Nephron (organoid): ENCODE results near the gene PTPRG.

ENCODE experiments used
- H3K27ac Mint-ChIP-seq, 3 experiments: 2 replicates each; pipeline ENCODE4 v1.8.0; 2020; ENCODE audit warnings: mixed read lengths in 3 of 3, mild to moderate bottlenecking in 2 of 3, moderate library complexity in 1 of 3
- H3K27me3 Mint-ChIP-seq: 2 replicates; pipeline ENCODE4 v1.8.0; 2021; ENCODE audit warnings: low read depth, mild to moderate bottlenecking, moderate library complexity, mixed read lengths
- H3K36me3 Mint-ChIP-seq: 2 replicates; pipeline ENCODE4 v1.8.0; 2020; ENCODE audit warnings: low read depth, mixed read lengths
- H3K4me1 Mint-ChIP-seq: 2 replicates; pipeline ENCODE4 v1.8.0; 2020; ENCODE audit warnings: mixed read lengths
- H3K4me3 Mint-ChIP-seq, 3 experiments: 2 replicates each; pipeline ENCODE4 v1.8.0; 2020; ENCODE audit warnings: mild to moderate bottlenecking in 3 of 3, mixed read lengths in 3 of 3, moderate library complexity in 2 of 3
- H3K9me3 Mint-ChIP-seq: 2 replicates; pipeline ENCODE4 v1.8.0; 2020; ENCODE audit warnings: mixed read lengths
- CTCF ChIP-seq, 3 experiments: fragments of 200-600 bp; sonication (generic); IDR thresholded peaks; one replicate each; pipeline ENCODE4 v1.5.0; 2021; ENCODE audit warnings: antibody characterized with exemption in 3 of 3; ENCODE audit not compliant: unreplicated experiment in 3 of 3

Gene PTPRG

GRCh38 chr3:61780455-61781228, 219.3 kb downstream of the PTPRG start:
- H3K4me1 Mint-ChIP-seq: peaks cover 17% of the 10 kb centered on the region
- TF ChIP-seq CTCF (IDR thresholded peaks at IDR 0.05; ENCODE audit: unreplicated experiment in 3 of 3): no peak
- H3K9me3 Mint-ChIP-seq: no peaks in the 10 kb centered on the region
- no peaks in the 10 kb centered on the region for H3K27me3 Mint-ChIP-seq
- no peak overlapping the region for H3K4me3 Mint-ChIP-seq
- H3K36me3 Mint-ChIP-seq: no peaks in the 10 kb centered on the region
- H3K27ac Mint-ChIP-seq: no peak overlapping the region

DNA sequence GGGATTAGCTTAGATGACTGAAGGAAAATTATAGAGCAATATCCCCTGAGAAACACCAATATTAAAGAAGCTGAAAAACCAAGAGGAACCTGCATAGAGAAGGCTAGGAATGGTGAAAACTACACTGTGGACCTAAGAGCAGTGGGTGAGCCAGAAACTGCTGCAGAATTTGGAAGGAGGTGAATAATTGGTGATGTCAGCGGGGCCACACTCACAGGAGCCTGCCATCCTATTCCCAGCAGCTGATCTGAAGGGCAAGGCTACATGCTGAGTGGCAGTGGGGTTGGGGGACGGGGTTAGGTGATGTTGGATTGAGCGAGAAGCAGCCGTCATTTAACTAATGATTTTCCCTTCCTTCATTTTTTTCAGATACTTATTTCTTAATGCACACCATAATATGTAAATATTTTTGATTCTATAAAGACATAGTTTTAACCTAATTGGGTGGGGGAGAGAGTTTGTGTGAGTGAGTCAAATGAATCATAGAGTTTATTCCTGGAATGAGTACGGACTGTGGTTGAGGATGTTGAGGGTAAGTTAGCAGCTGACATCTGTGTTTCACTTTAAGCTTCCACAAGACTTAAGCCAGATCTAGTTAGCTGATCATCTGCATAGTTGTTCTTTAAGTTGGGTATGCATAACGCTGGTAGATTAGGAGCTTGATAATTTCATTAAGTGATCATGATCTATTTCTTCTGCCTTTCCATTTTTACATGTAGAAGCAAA, 222.8 kb downstream of the PTPRG start:
- H3K4me1 Mint-ChIP-seq: peaks cover 3% of the 10 kb centered on the region
- H3K36me3 Mint-ChIP-seq: peaks cover 8% of the 10 kb centered on the region
- H3K9me3 Mint-ChIP-seq: peaks cover 2% of the 10 kb centered on the region
- TF ChIP-seq CTCF (IDR thresholded peaks at IDR 0.05; ENCODE audit: unreplicated experiment in 3 of 3): no peak
- no peak overlapping the region for H3K27ac Mint-ChIP-seq
- H3K27me3 Mint-ChIP-seq: no peaks in the 10 kb centered on the region
- H3K4me3 Mint-ChIP-seq: no peak overlapping the region

DNA sequence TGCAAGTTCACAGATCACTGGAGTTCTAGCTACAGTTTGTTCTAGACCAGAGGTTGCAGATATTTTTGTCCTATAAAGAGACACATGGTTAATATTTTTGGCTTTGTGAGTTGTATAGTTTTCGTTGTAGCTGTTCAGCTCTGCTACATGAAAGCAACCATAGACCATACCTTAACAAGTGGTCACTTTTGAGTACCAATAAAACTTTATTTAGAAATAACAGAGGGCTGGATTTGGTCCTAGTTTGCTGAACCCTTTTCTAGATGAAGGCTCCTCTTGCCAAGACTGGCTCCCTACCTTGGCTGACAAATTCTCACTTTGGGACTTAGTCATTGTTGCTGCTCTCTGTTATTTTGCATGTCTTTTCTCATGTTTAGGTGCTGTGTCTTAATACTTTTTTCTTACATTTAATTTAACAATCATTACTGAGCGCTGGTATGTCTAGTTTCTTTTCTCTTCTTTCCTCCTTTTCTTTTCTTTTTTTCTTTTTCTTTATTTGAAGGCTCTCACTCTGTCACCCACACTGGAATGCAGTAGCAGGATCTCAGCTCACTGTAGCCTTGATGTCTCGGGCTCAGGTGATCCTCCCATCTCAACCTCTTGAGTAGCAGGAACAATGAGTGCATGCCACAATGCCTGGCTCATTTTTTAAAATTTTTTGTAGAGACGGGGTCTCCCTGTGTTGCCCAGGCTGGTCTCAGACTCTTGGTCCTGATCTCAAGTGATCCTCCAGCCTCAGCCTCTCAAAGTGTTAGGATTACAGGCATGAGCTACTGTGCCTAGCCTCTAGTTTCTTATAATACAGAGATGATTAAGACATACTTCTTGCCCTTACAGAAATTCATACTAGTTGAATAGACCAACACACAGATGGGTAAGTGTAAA, 227.5 kb downstream of the PTPRG start:
- Mint-ChIP-seq H3K4me3 (no peak overlapping the region), H3K4me1 (peaks cover 5% of the 10 kb centered on the region), H3K27ac (no peak overlapping the region), H3K27me3 (no peaks in the 10 kb centered on the region), H3K36me3 (peaks cover 8% of the 10 kb centered on the region), H3K9me3 (peaks cover 2% of the 10 kb centered on the region)
- no peak for TF ChIP-seq CTCF (IDR thresholded peaks at IDR 0.05; ENCODE audit: unreplicated experiment in 3 of 3)

- H3K4me3 Mint-ChIP-seq: no peak overlapping the region
- peaks cover 8% of the 10 kb centered on the region for H3K36me3 Mint-ChIP-seq
- no peak for TF ChIP-seq CTCF (IDR thresholded peaks at IDR 0.05; ENCODE audit: unreplicated experiment in 3 of 3)
- peaks cover 9% of the 10 kb centered on the region for H3K4me1 Mint-ChIP-seq
- peaks cover 2% of the 10 kb centered on the region for H3K9me3 Mint-ChIP-seq
- no peaks in the 10 kb centered on the region for H3K27me3 Mint-ChIP-seq
- H3K27ac Mint-ChIP-seq: peak overlapping the region in 1 of 3 experiments; percentile 15
Measured at GRCh38 chr3:61789861-61790260, 228.5 kb downstream of the PTPRG start.

DNA sequence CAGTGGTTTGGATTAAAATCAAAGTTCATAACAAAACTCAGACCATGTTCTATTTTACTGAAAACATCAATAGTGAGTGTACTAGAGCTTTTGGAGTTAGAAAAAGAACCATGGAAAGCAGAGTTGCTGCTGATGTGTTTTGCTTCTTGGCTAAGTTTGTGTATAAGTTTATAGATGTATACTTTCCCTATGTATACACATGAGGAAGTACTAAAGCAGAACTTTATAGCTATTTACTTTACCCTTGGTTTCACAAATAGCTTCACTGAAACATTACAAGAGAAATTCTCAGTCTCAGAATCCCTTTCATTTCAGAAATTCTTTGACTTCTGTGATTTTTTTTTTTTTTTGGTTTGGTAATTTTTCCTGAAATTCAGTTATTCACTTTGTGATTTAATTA, 229.0 kb downstream of the PTPRG start:
- peaks cover 2% of the 10 kb centered on the region for H3K9me3 Mint-ChIP-seq
- peaks cover 8% of the 10 kb centered on the region for H3K36me3 Mint-ChIP-seq
- H3K27me3 Mint-ChIP-seq: no peaks in the 10 kb centered on the region
- H3K27ac Mint-ChIP-seq: peak overlapping the region in 1 of 3 experiments; percentile 15
- no peak for TF ChIP-seq CTCF (IDR thresholded peaks at IDR 0.05; ENCODE audit: unreplicated experiment in 3 of 3)
- H3K4me3 Mint-ChIP-seq: no peak overlapping the region
- peaks cover 9% of the 10 kb centered on the region for H3K4me1 Mint-ChIP-seq
